Measurements from ENCODE around the gene PFN3. TPM values are rescaled to one million over a fixed set of nuclear protein-coding genes. Genes with fewer than 3 reads are reported as not detected.

PFN3 gene
- total and polyA plus RNA-seq, 2 experiments from 2014 or later: 1.9 to 2.0 TPM

DNA sequence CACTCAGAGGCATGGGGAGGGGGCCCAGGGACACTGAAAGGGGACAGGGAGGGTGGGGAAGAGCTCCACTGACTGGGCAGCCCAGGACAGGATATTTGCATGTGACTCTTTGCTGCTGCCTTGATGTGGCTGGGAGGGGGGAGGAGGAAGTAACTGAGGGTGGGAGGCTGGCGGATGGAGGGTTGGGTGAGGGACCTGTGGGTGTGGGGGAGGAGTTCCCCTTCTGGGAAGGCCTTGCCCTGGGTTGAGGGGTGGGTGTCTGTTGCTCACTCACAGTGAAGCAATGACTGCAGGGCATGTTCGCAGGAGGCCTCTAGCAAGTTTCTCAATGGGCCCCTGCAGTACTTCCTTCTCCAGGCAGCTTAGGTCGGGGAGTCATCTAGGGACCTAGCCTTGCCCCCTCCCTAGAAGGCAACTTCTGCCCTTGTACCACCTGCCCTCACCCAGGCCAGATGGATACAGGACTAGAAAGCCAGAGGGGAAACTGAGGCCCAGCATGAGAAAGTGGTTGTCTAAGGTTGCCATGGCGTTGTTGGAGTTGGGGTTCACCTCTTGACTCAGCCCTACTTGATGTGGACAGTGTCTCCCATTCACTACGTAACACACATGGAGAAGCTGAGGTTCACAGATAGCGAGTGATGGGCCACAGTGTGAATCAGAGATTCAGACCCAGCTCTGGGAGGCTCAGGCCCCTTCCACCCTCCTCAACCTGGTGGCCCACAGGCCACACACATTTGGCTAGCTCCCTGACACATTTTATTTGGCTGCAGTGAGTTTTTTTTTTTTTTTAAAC, 29.0 kb upstream of the PFN3 start:
- Histone ChIP-seq H3K4me2 (no peak overlapping the region), H3K79me2 (replicated peaks; ENCODE audit: insufficient read depth) (peaks cover 21% of the 10 kb centered on the region), H3K4me3 (no peak overlapping the region), H3K36me3 (ENCODE audit: insufficient read depth) (no peaks in the 10 kb centered on the region; the same call in 1 of the 2 replicates), H3K27me3 (ENCODE audit: insufficient read depth) (no peaks in the 10 kb centered on the region), H3K9me2 (ENCODE audit: insufficient read depth) (no peaks in the 10 kb centered on the region), H3K27ac (ENCODE audit: low read depth) (no peak overlapping the region), H3K4me1 (ENCODE audit: insufficient read depth) (peaks cover 20% of the 10 kb centered on the region), H4K20me1 (replicated peaks; ENCODE audit: insufficient read depth) (peaks cover 13% of the 10 kb centered on the region), H3F3A (replicated peaks; ENCODE audit: low read depth) (peaks cover 16% of the 10 kb centered on the region), H2AFZ (no peak overlapping the region)
- peaks cover 13% of the 10 kb centered on the region for H3K36me3 Mint-ChIP-seq (ENCODE audit: low read depth)
- peaks cover 20% of the 10 kb centered on the region for H3K27me3 Mint-ChIP-seq (ENCODE audit: insufficient read depth, low read depth, poor library complexity)
- TF ChIP-seq CREB1 (CRISPR knock-in tag; IDR thresholded peaks at IDR 0.05; ENCODE audit: low read depth) (no peak), NANOG (IDR thresholded peaks at IDR 0.05; ENCODE audit: borderline replicate concordance) (no peak), EZH2 (IDR thresholded peaks at IDR 0.05; ENCODE audit: low read depth, unreplicated experiment) (no peak), EZH2phosphoT487 (IDR thresholded peaks at IDR 0.05; ENCODE audit: unreplicated experiment) (no peak), JUNB (IDR thresholded peaks at IDR 0.05; ENCODE audit: unreplicated experiment) (no peak), ZNF331 (CRISPR knock-in tag; IDR thresholded peaks at IDR 0.05; ENCODE audit: low read depth) (no peak), STAT1 (IDR thresholded peaks at IDR 0.05; ENCODE audit: unreplicated experiment) (no peak), ZNF114 (CRISPR knock-in tag; IDR thresholded peaks at IDR 0.05) (no peak)
- TF ChIP-seq, protein P1, sequence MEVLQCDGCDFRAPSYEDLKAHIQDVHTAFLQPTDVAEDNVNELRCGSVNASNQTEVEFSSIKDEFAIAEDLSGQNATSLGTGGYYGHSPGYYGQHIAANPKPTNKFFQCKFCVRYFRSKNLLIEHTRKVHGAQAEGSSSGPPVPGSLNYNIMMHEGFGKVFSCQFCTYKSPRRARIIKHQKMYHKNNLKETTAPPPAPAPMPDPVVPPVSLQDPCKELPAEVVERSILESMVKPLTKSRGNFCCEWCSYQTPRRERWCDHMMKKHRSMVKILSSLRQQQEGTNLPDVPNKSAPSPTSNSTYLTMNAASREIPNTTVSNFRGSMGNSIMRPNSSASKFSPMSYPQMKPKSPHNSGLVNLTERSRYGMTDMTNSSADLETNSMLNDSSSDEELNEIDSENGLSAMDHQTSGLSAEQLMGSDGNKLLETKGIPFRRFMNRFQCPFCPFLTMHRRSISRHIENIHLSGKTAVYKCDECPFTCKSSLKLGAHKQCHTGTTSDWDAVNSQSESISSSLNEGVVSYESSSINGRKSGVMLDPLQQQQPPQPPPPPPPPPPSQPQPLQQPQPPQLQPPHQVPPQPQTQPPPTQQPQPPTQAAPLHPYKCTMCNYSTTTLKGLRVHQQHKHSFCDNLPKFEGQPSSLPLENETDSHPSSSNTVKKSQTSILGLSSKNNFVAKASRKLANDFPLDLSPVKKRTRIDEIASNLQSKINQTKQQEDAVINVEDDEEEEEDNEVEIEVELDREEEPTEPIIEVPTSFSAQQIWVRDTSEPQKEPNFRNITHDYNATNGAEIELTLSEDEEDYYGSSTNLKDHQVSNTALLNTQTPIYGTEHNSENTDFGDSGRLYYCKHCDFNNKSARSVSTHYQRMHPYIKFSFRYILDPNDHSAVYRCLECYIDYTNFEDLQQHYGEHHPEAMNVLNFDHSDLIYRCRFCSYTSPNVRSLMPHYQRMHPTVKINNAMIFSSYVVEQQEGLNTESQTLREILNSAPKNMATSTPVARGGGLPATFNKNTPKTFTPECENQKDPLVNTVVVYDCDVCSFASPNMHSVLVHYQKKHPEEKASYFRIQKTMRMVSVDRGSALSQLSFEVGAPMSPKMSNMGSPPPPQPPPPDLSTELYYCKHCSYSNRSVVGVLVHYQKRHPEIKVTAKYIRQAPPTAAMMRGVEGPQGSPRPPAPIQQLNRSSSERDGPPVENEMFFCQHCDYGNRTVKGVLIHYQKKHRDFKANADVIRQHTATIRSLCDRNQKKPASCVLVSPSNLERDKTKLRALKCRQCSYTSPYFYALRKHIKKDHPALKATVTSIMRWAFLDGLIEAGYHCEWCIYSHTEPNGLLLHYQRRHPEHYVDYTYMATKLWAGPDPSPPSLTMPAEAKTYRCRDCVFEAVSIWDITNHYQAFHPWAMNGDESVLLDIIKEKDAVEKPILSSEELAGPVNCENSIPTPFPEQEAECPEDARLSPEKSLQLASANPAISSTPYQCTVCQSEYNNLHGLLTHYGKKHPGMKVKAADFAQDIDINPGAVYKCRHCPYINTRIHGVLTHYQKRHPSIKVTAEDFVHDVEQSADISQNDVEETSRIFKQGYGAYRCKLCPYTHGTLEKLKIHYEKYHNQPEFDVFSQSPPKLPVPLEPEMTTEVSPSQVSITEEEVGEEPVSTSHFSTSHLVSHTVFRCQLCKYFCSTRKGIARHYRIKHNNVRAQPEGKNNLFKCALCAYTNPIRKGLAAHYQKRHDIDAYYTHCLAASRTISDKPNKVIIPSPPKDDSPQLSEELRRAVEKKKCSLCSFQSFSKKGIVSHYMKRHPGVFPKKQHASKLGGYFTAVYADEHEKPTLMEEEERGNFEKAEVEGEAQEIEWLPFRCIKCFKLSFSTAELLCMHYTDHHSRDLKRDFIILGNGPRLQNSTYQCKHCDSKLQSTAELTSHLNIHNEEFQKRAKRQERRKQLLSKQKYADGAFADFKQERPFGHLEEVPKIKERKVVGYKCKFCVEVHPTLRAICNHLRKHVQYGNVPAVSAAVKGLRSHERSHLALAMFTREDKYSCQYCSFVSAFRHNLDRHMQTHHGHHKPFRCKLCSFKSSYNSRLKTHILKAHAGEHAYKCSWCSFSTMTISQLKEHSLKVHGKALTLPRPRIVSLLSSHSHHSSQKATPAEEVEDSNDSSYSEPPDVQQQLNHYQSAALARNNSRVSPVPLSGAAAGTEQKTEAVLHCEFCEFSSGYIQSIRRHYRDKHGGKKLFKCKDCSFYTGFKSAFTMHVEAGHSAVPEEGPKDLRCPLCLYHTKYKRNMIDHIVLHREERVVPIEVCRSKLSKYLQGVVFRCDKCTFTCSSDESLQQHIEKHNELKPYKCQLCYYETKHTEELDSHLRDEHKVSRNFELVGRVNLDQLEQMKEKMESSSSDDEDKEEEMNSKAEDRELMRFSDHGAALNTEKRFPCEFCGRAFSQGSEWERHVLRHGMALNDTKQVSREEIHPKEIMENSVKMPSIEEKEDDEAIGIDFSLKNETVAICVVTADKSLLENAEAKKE (CRISPR knock-in tag; IDR thresholded peaks at IDR 0.05): no peak
- TF ChIP-seq, protein P2, sequence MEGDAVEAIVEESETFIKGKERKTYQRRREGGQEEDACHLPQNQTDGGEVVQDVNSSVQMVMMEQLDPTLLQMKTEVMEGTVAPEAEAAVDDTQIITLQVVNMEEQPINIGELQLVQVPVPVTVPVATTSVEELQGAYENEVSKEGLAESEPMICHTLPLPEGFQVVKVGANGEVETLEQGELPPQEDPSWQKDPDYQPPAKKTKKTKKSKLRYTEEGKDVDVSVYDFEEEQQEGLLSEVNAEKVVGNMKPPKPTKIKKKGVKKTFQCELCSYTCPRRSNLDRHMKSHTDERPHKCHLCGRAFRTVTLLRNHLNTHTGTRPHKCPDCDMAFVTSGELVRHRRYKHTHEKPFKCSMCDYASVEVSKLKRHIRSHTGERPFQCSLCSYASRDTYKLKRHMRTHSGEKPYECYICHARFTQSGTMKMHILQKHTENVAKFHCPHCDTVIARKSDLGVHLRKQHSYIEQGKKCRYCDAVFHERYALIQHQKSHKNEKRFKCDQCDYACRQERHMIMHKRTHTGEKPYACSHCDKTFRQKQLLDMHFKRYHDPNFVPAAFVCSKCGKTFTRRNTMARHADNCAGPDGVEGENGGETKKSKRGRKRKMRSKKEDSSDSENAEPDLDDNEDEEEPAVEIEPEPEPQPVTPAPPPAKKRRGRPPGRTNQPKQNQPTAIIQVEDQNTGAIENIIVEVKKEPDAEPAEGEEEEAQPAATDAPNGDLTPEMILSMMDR (conservative IDR thresholded peaks at IDR 0.05; ENCODE audit: low read depth in 2 of 2): no peak
- TF ChIP-seq, protein P3, sequence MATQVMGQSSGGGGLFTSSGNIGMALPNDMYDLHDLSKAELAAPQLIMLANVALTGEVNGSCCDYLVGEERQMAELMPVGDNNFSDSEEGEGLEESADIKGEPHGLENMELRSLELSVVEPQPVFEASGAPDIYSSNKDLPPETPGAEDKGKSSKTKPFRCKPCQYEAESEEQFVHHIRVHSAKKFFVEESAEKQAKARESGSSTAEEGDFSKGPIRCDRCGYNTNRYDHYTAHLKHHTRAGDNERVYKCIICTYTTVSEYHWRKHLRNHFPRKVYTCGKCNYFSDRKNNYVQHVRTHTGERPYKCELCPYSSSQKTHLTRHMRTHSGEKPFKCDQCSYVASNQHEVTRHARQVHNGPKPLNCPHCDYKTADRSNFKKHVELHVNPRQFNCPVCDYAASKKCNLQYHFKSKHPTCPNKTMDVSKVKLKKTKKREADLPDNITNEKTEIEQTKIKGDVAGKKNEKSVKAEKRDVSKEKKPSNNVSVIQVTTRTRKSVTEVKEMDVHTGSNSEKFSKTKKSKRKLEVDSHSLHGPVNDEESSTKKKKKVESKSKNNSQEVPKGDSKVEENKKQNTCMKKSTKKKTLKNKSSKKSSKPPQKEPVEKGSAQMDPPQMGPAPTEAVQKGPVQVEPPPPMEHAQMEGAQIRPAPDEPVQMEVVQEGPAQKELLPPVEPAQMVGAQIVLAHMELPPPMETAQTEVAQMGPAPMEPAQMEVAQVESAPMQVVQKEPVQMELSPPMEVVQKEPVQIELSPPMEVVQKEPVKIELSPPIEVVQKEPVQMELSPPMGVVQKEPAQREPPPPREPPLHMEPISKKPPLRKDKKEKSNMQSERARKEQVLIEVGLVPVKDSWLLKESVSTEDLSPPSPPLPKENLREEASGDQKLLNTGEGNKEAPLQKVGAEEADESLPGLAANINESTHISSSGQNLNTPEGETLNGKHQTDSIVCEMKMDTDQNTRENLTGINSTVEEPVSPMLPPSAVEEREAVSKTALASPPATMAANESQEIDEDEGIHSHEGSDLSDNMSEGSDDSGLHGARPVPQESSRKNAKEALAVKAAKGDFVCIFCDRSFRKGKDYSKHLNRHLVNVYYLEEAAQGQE (IDR thresholded peaks at IDR 0.05; ENCODE audit: unreplicated experiment): no peak
- DNase-seq (ENCODE audit: low spot score) (no peak), ATAC-seq (no peak)
- H3K4me3 Mint-ChIP-seq: peak overlapping the region; percentile 16; the same call in 1 of the 3 replicates
- H3K9me3 Mint-ChIP-seq: no peaks in the 10 kb centered on the region; the same call in 2 of the 3 replicates
- peak overlapping the region; percentile 22; the same call in 1 of the 2 replicates for H3K27ac Mint-ChIP-seq
- H3K4me1 Mint-ChIP-seq: peaks cover 24% of the 10 kb centered on the region

All from GM23338 (cell line).